Neural progenitor cell (in vitro differentiated cells): Measurements from ENCODE around the gene SNX10. TPM values are rescaled to one million over a fixed set of nuclear protein-coding genes. Genes with fewer than 3 reads are reported as not detected.

Source experiments
- DNase-seq: peaks from one replicate; pipeline ENCODE4 v3.0.0-alpha.2; 2016; ENCODE audit warnings: low spot score
- H2AFZ ChIP-seq: fragments of 200-600 bp; sonication (generic); replicated peaks from 2 replicates; pipeline ENCODE4 v1.6.1; 2016; ENCODE audit warnings: antibody characterized with exemption
- H3F3A ChIP-seq: fragments of 200-600 bp; sonication (generic); 2 replicates; pipeline ENCODE4 v1.6.1; 2016; ENCODE audit warnings: antibody characterized with exemption, low read depth
- H3K27ac ChIP-seq: fragments of 200-600 bp; sonication (generic); 2 replicates; pipeline ENCODE4 v1.5.1; 2016; ENCODE audit warnings: mild to moderate bottlenecking
- H3K27me3 ChIP-seq: fragments of 200-600 bp; sonication (generic); 2 replicates; pipeline ENCODE4 v1.6.1; 2016; ENCODE audit warnings: mild to moderate bottlenecking, moderate library complexity
- H3K36me3 ChIP-seq: fragments of 200-600 bp; sonication (generic); 2 replicates; pipeline ENCODE4 v1.5.1; 2016
- H3K4me1 ChIP-seq: fragments of 200-600 bp; sonication (generic); 2 replicates; pipeline ENCODE4 v1.6.1; 2016; ENCODE audit warnings: mixed run types
- H3K4me2 ChIP-seq: fragments of 200-600 bp; sonication (generic); 2 replicates; pipeline ENCODE4 v1.6.1; 2016
- H3K4me3 ChIP-seq: fragments of 200-600 bp; sonication (generic); 2 replicates; pipeline ENCODE4 v1.5.1; 2016
- H3K79me2 ChIP-seq: fragments of 200-600 bp; sonication (generic); 2 replicates; pipeline ENCODE4 v1.6.1; 2016; ENCODE audit warnings: low read depth
- H3K9ac ChIP-seq: fragments of 200-600 bp; sonication (generic); 2 replicates; pipeline ENCODE4 v1.6.1; 2016
- H3K9me3 ChIP-seq: fragments of 200-600 bp; sonication (generic); 2 replicates; pipeline ENCODE4 v1.5.1; 2016; ENCODE audit warnings: low read depth
- H4K20me1 ChIP-seq: fragments of 200-600 bp; sonication (generic); 2 replicates; pipeline ENCODE4 v1.6.1; 2016; ENCODE audit warnings: low read depth
- H3K27ac Mint-ChIP-seq: 3 replicates; pipeline ENCODE4 v1.8.0; 2021; ENCODE audit warnings: mixed read lengths
- H3K27me3 Mint-ChIP-seq: 2 replicates; pipeline ENCODE4 v1.8.0; 2022; ENCODE audit warnings: low read depth, mild to moderate bottlenecking, inconsistent platforms, moderate library complexity, mixed read lengths; ENCODE audit not compliant: insufficient read depth
- H3K36me3 Mint-ChIP-seq: 3 replicates; pipeline ENCODE4 v1.8.0; 2021; ENCODE audit warnings: mixed read lengths
- H3K4me1 Mint-ChIP-seq: 3 replicates; pipeline ENCODE4 v1.8.0; 2021; ENCODE audit warnings: mixed read lengths
- H3K4me3 Mint-ChIP-seq: 3 replicates; pipeline ENCODE4 v1.8.0; 2021; ENCODE audit warnings: mild to moderate bottlenecking, moderate library complexity, mixed read lengths
- H3K9me3 Mint-ChIP-seq: 3 replicates; pipeline ENCODE4 v1.8.0; 2020; ENCODE audit warnings: mixed read lengths
- CTCF ChIP-seq: fragments of 200-600 bp; sonication (generic); IDR thresholded peaks from 2 replicates; pipeline ENCODE4 v1.5.1; 2017; ENCODE audit warnings: antibody characterized with exemption, mild to moderate bottlenecking
- EZH2 ChIP-seq: fragments of 200-600 bp; sonication (generic); IDR thresholded peaks from 2 replicates; pipeline ENCODE4 v1.6.1; 2017; ENCODE audit warnings: antibody characterized with exemption, mild to moderate bottlenecking, moderate library complexity
- EZH2phosphoT487 ChIP-seq: fragments of 200-600 bp; sonication (generic); IDR thresholded peaks from 2 replicates; pipeline ENCODE4 v1.6.1; 2017; ENCODE audit warnings: antibody characterized with exemption
- total RNA-seq: library from RNA; depleted of rRNA; stranded (reverse); fragments of >200 nt; gene quantifications from 2 replicates; pipeline ENCODE4 v1.2.3, GENCODE V29; 2015; ENCODE audit warnings: low replicate concordance

The SNX10 gene
- total RNA-seq, 1 donor from 2014 or later, result 29.6 TPM

- Mint-ChIP-seq H3K4me3 (no peak overlapping the region), H3K4me1 (peaks cover 15% of the 10 kb centered on the region), H3K27ac (no peak overlapping the region), H3K9me3 (no peaks in the 10 kb centered on the region), H3K36me3 (peaks cover 2% of the 10 kb centered on the region), H3K27me3 (no peaks in the 10 kb centered on the region)
- no peaks in the 10 kb centered on the region for H3K27me3 ChIP-seq
- H3K4me3 ChIP-seq, result no peak overlapping the region
- H4K20me1 ChIP-seq, result no peaks in the 10 kb centered on the region
- H3K27ac ChIP-seq, result no peak overlapping the region
- no peaks in the 10 kb centered on the region for H3K9me3 ChIP-seq
- H3F3A ChIP-seq, result peaks cover 9% of the 10 kb centered on the region
- TF ChIP-seq CTCF (no peak), EZH2phosphoT487 (no peak), EZH2 (no peak)
- H3K4me1 ChIP-seq, result no peaks in the 10 kb centered on the region
- no peak overlapping the region for H3K4me2 ChIP-seq
- no peak overlapping the region for H3K9ac ChIP-seq
- H2AFZ ChIP-seq, result no peak overlapping the region
- H3K36me3 ChIP-seq, result no peaks in the 10 kb centered on the region
- H3K79me2 ChIP-seq, result no peaks in the 10 kb centered on the region
- no peak for DNase-seq
Observed at GRCh38 chr7:26367219-26367711, 75.6 kb downstream of the SNX10 start.

GRCh38 chr7:26368542-26368941 lies 76.9 kb downstream of the SNX10 start:
- Histone ChIP-seq H4K20me1 (no peaks in the 10 kb centered on the region), H3K4me3 (no peak overlapping the region), H3F3A (peaks cover 9% of the 10 kb centered on the region), H3K27me3 (no peaks in the 10 kb centered on the region), H2AFZ (no peak overlapping the region), H3K9ac (no peak overlapping the region), H3K4me1 (no peaks in the 10 kb centered on the region), H3K27ac (no peak overlapping the region), H3K36me3 (no peaks in the 10 kb centered on the region), H3K79me2 (no peaks in the 10 kb centered on the region), H3K4me2 (no peak overlapping the region), H3K9me3 (no peaks in the 10 kb centered on the region)
- Mint-ChIP-seq H3K9me3 (no peaks in the 10 kb centered on the region), H3K27ac (no peak overlapping the region), H3K4me1 (peaks cover 27% of the 10 kb centered on the region), H3K36me3 (peaks cover 4% of the 10 kb centered on the region), H3K4me3 (no peak overlapping the region), H3K27me3 (no peaks in the 10 kb centered on the region)
- TF ChIP-seq CTCF (peak; percentile 18), EZH2 (no peak)
- DNase-seq, result no peak

GRCh38 chr7:26369593-26369992 lies 77.9 kb downstream of the SNX10 start:
- no peak for TF ChIP-seq EZH2phosphoT487
- TF ChIP-seq CTCF, result peak; percentile 81
- TF ChIP-seq EZH2, result no peak
- DNase-seq, result peak; percentile 56
- Histone ChIP-seq H3K4me3 (no peak overlapping the region), H3K4me1 (peaks cover under 1% of the 10 kb centered on the region), H2AFZ (no peak overlapping the region), H3K9me3 (no peaks in the 10 kb centered on the region), H3K27ac (no peak overlapping the region), H4K20me1 (no peaks in the 10 kb centered on the region), H3K79me2 (no peaks in the 10 kb centered on the region), H3F3A (peaks cover 9% of the 10 kb centered on the region), H3K9ac (no peak overlapping the region), H3K36me3 (no peaks in the 10 kb centered on the region), H3K27me3 (peaks cover 8% of the 10 kb centered on the region), H3K4me2 (no peak overlapping the region)
- Mint-ChIP-seq H3K4me1 (peaks cover 35% of the 10 kb centered on the region), H3K9me3 (no peaks in the 10 kb centered on the region), H3K36me3 (peaks cover 4% of the 10 kb centered on the region), H3K27me3 (no peaks in the 10 kb centered on the region), H3K4me3 (no peak overlapping the region), H3K27ac (no peak overlapping the region)
